ENCODE data around the gene BHLHE23. TPM values are rescaled to one million over a fixed set of nuclear protein-coding genes. Genes with fewer than 3 reads are reported as not detected.

BHLHE23 gene
- total RNA-seq, 1 donor from 2014 or later = not detected

GRCh38 chr20:63029358-63030121 lies 22.8 kb upstream of the BHLHE23 start:
- DNase-seq (ENCODE audit: extremely low spot score, unreplicated experiment) = no peak
- H3K4me3 Mint-ChIP-seq = no peak overlapping the region
- H3K36me3 Mint-ChIP-seq = no peaks in the 10 kb centered on the region
- TF ChIP-seq CTCF (conservative IDR thresholded peaks at IDR 0.05) = no peak
- peaks cover 7% of the 10 kb centered on the region for H3K4me1 Mint-ChIP-seq (ENCODE audit: unreplicated experiment)
- H3K9me3 Mint-ChIP-seq = no peaks in the 10 kb centered on the region
- H3K27me3 Mint-ChIP-seq = peaks cover 51% of the 10 kb centered on the region
- no peak overlapping the region for H3K27ac Mint-ChIP-seq

GRCh38 chr20:63028461-63028921 lies 21.7 kb upstream of the BHLHE23 start:
- Mint-ChIP-seq H3K27me3 (peaks cover 45% of the 10 kb centered on the region), H3K4me3 (no peak overlapping the region), H3K36me3 (no peaks in the 10 kb centered on the region), H3K9me3 (no peaks in the 10 kb centered on the region), H3K4me1 (ENCODE audit: unreplicated experiment) (peaks cover 7% of the 10 kb centered on the region), H3K27ac (no peak overlapping the region)
- no peak for DNase-seq (ENCODE audit: extremely low spot score, unreplicated experiment)
- no peak for TF ChIP-seq CTCF (conservative IDR thresholded peaks at IDR 0.05)

- Mint-ChIP-seq H3K4me1 (ENCODE audit: unreplicated experiment) (peaks cover 3% of the 10 kb centered on the region), H3K27ac (no peak overlapping the region), H3K27me3 (peaks cover 44% of the 10 kb centered on the region), H3K4me3 (no peak overlapping the region), H3K9me3 (no peaks in the 10 kb centered on the region), H3K36me3 (no peaks in the 10 kb centered on the region)
- no peak for DNase-seq (ENCODE audit: extremely low spot score, unreplicated experiment)
- no peak for TF ChIP-seq CTCF (conservative IDR thresholded peaks at IDR 0.05)
These were observed 21.2 kb upstream of the BHLHE23 start for GRCh38 chr20:63027922-63028389.

- TF ChIP-seq CTCF (conservative IDR thresholded peaks at IDR 0.05) = no peak
- H3K9me3 Mint-ChIP-seq = no peaks in the 10 kb centered on the region
- no peak overlapping the region for H3K4me3 Mint-ChIP-seq
- peaks cover 39% of the 10 kb centered on the region for H3K27me3 Mint-ChIP-seq
- no peak for DNase-seq (ENCODE audit: extremely low spot score, unreplicated experiment)
- H3K4me1 Mint-ChIP-seq (ENCODE audit: unreplicated experiment) = no peaks in the 10 kb centered on the region
- no peaks in the 10 kb centered on the region for H3K36me3 Mint-ChIP-seq
- H3K27ac Mint-ChIP-seq = no peak overlapping the region
These were observed 20.6 kb upstream of the BHLHE23 start for GRCh38 chr20:63027221-63027921.

- no peak for TF ChIP-seq CTCF (conservative IDR thresholded peaks at IDR 0.05)
- DNase-seq (ENCODE audit: extremely low spot score, unreplicated experiment) = no peak
- H3K4me1 Mint-ChIP-seq (ENCODE audit: unreplicated experiment) = no peaks in the 10 kb centered on the region
- H3K4me3 Mint-ChIP-seq = no peak overlapping the region
- no peak overlapping the region for H3K27ac Mint-ChIP-seq
- H3K36me3 Mint-ChIP-seq = no peaks in the 10 kb centered on the region
- H3K9me3 Mint-ChIP-seq = no peaks in the 10 kb centered on the region
- peaks cover 37% of the 10 kb centered on the region for H3K27me3 Mint-ChIP-seq
These were observed 19.9 kb upstream of the BHLHE23 start for GRCh38 chr20:63026582-63027165.
